ENCODE results near the gene MGMT.

DNA sequence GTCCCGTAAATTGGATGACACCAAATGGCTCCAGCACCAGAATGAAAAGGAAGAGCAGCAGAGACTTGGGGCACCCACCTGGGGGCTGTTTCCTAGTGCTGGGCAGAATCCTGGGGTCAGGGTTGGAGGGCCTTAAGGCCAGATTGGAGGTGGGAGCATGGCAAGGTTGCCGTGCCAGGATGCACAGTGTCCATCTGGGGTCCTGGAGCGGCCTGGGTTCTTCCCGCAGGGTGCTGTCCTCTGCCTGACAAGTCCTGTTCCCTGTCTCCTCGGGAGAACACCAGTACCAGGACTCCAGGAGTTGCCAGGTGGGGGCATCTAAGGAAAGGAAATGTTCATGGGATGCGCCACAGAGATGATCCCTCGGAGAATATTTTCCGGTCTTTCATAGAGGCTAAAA lies 42.8 kb downstream of the MGMT start:
- TF ChIP-seq ZNF274 (IDR thresholded peaks at IDR 0.05; ENCODE audit: low read depth, low read length) (no peak), SUZ12 (IDR thresholded peaks at IDR 0.05; ENCODE audit: extremely low read depth, insufficient read depth, insufficient read length) (no peak), YY1 (IDR thresholded peaks at IDR 0.05; ENCODE audit: insufficient read depth, insufficient read length) (no peak)
